Measurements from ENCODE around the gene ABR.

The ABR gene

GRCh38 chr17:1179818-1180742, at the start of gene ABR:
ABR (minus strand) TSS chr17:1179981; CDS start chr17:1179727, 254 bp downstream.
- peak in 1 of 2 donors; percentile 50 for DNase-seq

GRCh38 chr17:1229349-1229899, 49.6 kb upstream of the ABR start:
- DNase-seq: peak; percentile 12 to 53

- no peak for DNase-seq
Measured at GRCh38 chr17:1228781-1229348, 49.1 kb upstream of the ABR start.

- DNase-seq: peak in 1 of 2 donors; percentile 13
Measured at GRCh38 chr17:1227917-1228780, 48.4 kb upstream of the ABR start.

GRCh38 chr17:1227365-1227764, 47.6 kb upstream of the ABR start:
- DNase-seq: no peak

- DNase-seq: no peak
Measured at GRCh38 chr17:1226308-1226707, 46.5 kb upstream of the ABR start.

- no peak for DNase-seq
Measured at GRCh38 chr17:1224330-1224729, 44.5 kb upstream of the ABR start.

- no peak for DNase-seq
Measured at GRCh38 chr17:1223662-1224061, 43.9 kb upstream of the ABR start.

- no peak for DNase-seq
Measured at GRCh38 chr17:1222321-1222720, 42.5 kb upstream of the ABR start.

- no peak for DNase-seq
Measured at GRCh38 chr17:1221209-1221608, 41.4 kb upstream of the ABR start.

- no peak for DNase-seq
Measured at GRCh38 chr17:1220346-1220745, 40.6 kb upstream of the ABR start.

- DNase-seq: no peak
Measured at GRCh38 chr17:1217089-1217385, 37.3 kb upstream of the ABR start.

GRCh38 chr17:1216217-1217088, 36.7 kb upstream of the ABR start:
- no peak for DNase-seq

- no peak for DNase-seq
Measured at GRCh38 chr17:1212946-1213345, 33.2 kb upstream of the ABR start.

GRCh38 chr17:1211287-1211686, 31.5 kb upstream of the ABR start:
- DNase-seq: no peak

GRCh38 chr17:1208966-1209365, 29.2 kb upstream of the ABR start:
- DNase-seq: no peak

- DNase-seq: no peak
Measured at GRCh38 chr17:1206026-1206777, 26.4 kb upstream of the ABR start.

GRCh38 chr17:1203967-1204291, 24.1 kb upstream of the ABR start:
- DNase-seq: no peak

GRCh38 chr17:1203111-1203966, 23.6 kb upstream of the ABR start:
- peak in 1 of 2 donors; percentile 54 for DNase-seq

- no peak for DNase-seq
Measured at GRCh38 chr17:1202291-1202690, 22.5 kb upstream of the ABR start.
